EL (cell line): ENCODE data around the gene PRSS53.

Experiments
- DNase-seq: peaks from one replicate; pipeline ENCODE4 v3.0.0-alpha.2; 2016

Gene PRSS53

GRCh38 chr16:31036691-31037090, 52.1 kb downstream of the PRSS53 start:
- DNase-seq: no peak

- DNase-seq: peak; percentile 81
Observed at GRCh38 chr16:31033709-31034492, 54.8 kb downstream of the PRSS53 start.
